Measurements from ENCODE around the gene FBXO41. TPM values are rescaled to one million over a fixed set of nuclear protein-coding genes. Genes with fewer than 3 reads are reported as not detected.

The FBXO41 gene
- total and polyA plus RNA-seq, 7 donors, result 0.03 to 0.46 (median 0.15) TPM

DNA sequence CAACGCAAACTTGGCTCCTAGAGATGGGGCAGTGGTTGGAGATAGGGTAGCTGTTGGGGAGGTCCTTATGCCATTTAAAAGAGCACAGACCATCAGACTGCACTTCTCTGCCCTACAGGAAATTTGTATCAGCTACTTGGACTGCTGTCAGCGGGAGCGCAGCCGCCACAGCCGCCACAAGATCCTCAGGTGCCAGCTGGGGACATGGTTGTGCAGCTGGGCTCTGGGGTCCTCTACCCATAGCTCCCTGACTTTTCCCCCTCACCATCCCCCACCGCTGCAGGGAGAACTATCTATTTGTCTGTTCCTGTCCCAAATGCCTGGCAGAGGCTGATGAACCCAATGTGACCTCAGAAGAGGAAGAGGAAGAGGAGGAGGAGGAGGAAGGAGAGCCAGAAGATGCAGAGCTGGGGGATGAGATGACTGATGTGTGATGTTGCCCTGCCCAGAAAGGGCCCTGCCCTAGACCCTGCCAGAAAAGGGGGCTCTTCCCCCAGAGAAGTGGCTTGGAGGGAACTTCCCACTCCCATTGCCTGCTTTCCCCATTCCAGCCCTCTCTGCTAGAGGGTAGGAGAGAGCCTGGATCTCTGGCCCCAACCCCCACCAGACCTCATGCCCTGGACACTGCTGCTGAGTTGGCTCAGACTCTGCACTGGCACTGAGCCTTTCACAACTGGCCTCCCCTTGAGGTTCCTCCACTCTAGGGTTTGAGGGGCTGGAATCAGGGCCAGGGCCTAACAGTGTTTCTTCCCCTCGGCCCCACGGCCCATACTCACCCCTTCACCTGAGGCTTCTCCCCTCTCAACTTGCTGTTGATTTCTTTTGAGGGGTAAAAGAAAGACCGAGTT, 58.5 kb downstream of the FBXO41 start:
- TF ChIP-seq, protein P1, sequence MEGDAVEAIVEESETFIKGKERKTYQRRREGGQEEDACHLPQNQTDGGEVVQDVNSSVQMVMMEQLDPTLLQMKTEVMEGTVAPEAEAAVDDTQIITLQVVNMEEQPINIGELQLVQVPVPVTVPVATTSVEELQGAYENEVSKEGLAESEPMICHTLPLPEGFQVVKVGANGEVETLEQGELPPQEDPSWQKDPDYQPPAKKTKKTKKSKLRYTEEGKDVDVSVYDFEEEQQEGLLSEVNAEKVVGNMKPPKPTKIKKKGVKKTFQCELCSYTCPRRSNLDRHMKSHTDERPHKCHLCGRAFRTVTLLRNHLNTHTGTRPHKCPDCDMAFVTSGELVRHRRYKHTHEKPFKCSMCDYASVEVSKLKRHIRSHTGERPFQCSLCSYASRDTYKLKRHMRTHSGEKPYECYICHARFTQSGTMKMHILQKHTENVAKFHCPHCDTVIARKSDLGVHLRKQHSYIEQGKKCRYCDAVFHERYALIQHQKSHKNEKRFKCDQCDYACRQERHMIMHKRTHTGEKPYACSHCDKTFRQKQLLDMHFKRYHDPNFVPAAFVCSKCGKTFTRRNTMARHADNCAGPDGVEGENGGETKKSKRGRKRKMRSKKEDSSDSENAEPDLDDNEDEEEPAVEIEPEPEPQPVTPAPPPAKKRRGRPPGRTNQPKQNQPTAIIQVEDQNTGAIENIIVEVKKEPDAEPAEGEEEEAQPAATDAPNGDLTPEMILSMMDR (IDR thresholded peaks at IDR 0.05), result no peak
- intact Hi-C loops (cut with DNase I), result no loop called here
- Histone ChIP-seq H3K27ac (no peak overlapping the region), H3K27me3 (ENCODE audit: insufficient read depth in 3 of 3, low read length in 2 of 3) (no peaks in the 10 kb centered on the region), H3K9me3 (no peaks in the 10 kb centered on the region), H3K4me1 (no peaks in the 10 kb centered on the region), H3K36me3 (ENCODE audit: insufficient read depth in 1 of 2, low read depth in 1 of 2) (peaks cover 3 to 97% of the 10 kb centered on the region in 2 donors), H3K4me3 (no peak overlapping the region)
- WGBS, 3 donors, result 56 to 70% (median 64%) methylated on average over 9 of the region's 9 CpGs
- DNase-seq (no peak), ATAC-seq (peak in 3 of 4 donors; percentile 18 to 38 (median 23))

DNA sequence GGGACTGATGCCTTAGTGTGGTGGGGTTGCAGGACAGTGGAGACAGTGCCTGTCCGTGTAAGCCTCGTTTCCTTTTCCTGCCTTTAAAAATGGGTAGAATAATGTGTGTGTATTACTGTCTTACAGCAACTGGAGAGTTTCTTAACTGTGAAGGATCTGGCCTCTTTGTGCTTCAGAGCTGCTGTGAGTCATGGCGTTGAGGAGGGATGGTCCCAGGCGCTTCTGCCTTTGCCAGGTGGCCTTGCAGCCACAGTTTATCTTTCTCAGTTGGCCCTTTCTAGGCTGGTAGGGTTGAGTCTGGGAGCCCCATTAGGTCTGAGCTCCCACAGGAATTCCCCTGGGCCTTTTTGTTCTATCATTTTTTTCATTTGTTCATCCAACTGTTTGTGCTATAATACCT, 60.5 kb downstream of the FBXO41 start:
- TF ChIP-seq, protein P1 (IDR thresholded peaks at IDR 0.05), result no peak
- 84 to 87% (median 86%) methylated on average over 4 of the region's 4 CpGs for WGBS, 3 donors
- DNase-seq (no peak), ATAC-seq (no peak)
- Histone ChIP-seq H3K9me3 (no peaks in the 10 kb centered on the region), H3K4me3 (no peak overlapping the region), H3K27me3 (ENCODE audit: insufficient read depth in 3 of 3, low read length in 2 of 3) (no peaks in the 10 kb centered on the region), H3K4me1 (peaks cover 3% of the 10 kb centered on the region), H3K27ac (no peak overlapping the region), H3K36me3 (ENCODE audit: insufficient read depth in 1 of 2, low read depth in 1 of 2) (peaks cover 3 to 97% of the 10 kb centered on the region in 2 donors)
- intact Hi-C loops (cut with DNase I), result no loop called here

DNA sequence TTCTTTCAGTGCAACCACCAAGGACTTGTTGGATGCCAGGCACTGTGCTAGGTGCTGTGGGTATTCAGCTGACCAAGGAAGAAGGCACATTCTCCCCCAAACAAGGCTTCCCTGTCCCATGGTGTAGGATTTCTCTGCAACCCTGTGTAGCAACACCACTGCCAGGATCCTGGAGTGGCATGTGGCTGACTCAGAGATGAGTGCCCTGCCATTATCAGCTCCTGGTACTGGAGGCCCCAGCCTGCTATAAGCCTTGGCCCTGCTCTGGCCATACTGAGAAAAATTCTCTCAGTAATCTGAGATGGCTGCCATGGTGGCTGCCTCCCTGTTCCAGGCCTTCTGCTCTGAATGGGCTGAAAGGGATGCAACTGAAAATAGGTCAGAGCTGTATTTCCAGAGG, 66.0 kb downstream of the FBXO41 start:
- DNase-seq (peak; percentile 42 to 65), ATAC-seq (peak; percentile 76 to 87 (median 83))
- Histone ChIP-seq H3K27ac (peak overlapping the region; percentile 54), H3K4me3 (no peak overlapping the region), H3K27me3 (ENCODE audit: insufficient read depth in 3 of 3, low read length in 2 of 3) (no peaks in the 10 kb centered on the region), H3K9me3 (no peaks in the 10 kb centered on the region), H3K4me1 (peaks cover 37% of the 10 kb centered on the region), H3K36me3 (ENCODE audit: insufficient read depth in 1 of 2, low read depth in 1 of 2) (peaks cover 0 to 42% of the 10 kb centered on the region in 2 donors)
- intact Hi-C loops (cut with DNase I), result no loop called here
- TF ChIP-seq, protein P1 (IDR thresholded peaks at IDR 0.05), result no peak

DNA sequence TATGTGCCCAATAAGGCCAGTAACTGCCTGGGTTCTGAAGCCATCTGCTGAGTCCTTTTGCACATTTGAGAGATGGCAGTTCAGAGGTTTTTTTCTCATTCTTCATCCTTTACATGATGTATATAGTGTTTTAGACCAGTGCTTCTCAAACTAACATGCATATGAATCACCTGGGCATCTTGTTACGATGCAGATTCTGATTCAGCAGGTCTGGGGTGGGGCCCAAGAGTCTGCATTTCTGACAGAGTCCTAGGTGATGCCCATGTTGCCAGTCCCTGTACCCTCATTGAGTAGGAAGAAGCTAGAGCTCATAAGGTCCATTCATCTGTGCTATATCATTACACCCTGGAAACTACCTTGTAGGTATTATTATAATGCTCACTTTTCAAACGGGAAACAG, 66.5 kb downstream of the FBXO41 start:
- DNase-seq, result no peak
- H3K27ac ChIP-seq, result peak overlapping the region; percentile 54
- no peak for ATAC-seq
- H3K9me3 ChIP-seq, result no peaks in the 10 kb centered on the region
- TF ChIP-seq, protein P1 (IDR thresholded peaks at IDR 0.05), result no peak
- WGBS, 3 donors, result 63 to 81% (median 74%) methylated on average over 2 of the region's 2 CpGs
- peaks cover 0 to 38% of the 10 kb centered on the region in 2 donors for H3K36me3 ChIP-seq (ENCODE audit: insufficient read depth in 1 of 2, low read depth in 1 of 2)
- no peaks in the 10 kb centered on the region for H3K27me3 ChIP-seq (ENCODE audit: insufficient read depth in 3 of 3, low read length in 2 of 3)
- no peak overlapping the region for H3K4me3 ChIP-seq
- H3K4me1 ChIP-seq, result peaks cover 40% of the 10 kb centered on the region
- intact Hi-C loops (cut with DNase I), result no loop called here
